ENCODE measurements around the gene PDE6H. TPM values are rescaled to one million over a fixed set of nuclear protein-coding genes. Genes with fewer than 3 reads are reported as not detected.

PDE6H gene
- polyA plus RNA-seq, 2 of the 4 experiments (the other 2 are of a cell fraction), result not detected

DNA sequence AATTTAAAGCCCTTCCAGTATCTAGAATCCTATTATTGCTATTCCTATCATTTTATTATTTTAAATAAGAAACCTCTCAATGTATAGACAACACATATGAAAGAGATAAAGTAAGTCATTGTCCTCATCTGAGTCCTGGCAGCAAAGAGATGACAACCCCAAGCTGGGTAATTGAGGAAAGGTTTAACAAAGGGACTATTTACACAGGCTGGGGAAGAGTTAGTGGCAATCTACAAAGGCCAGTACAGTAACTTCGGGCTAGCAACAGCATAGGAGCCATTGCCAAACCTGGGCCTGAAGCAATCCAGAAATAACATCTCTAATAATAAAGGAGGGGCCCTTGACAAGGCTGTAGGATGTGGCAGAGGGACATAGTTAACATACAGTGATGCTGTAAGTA is 11.2 kb downstream of the PDE6H start:
- Histone ChIP-seq H3K9me3 (0 out of 3 replicates have a peak, but pooled peaks cover 4% of the 10 kb centered on the region), H3K4me2 (no peak overlapping the region), H3K27ac (no peak overlapping the region), H3K4me3 (no peak overlapping the region), H3K4me1 (no peaks in the 10 kb centered on the region)
- WGBS (ENCODE audit: missing lambda C conversion rate), result 0% methylated on average over 1 of the region's 1 CpG
- ChIA-PET POLR2A (no interaction called here), CTCF (no interaction called here)
- TF ChIP-seq, protein P1, sequence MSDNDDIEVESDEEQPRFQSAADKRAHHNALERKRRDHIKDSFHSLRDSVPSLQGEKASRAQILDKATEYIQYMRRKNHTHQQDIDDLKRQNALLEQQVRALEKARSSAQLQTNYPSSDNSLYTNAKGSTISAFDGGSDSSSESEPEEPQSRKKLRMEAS (IDR thresholded peaks at IDR 0.05), result no peak
- TF ChIP-seq, protein P2, sequence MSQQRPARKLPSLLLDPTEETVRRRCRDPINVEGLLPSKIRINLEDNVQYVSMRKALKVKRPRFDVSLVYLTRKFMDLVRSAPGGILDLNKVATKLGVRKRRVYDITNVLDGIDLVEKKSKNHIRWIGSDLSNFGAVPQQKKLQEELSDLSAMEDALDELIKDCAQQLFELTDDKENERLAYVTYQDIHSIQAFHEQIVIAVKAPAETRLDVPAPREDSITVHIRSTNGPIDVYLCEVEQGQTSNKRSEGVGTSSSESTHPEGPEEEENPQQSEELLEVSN (IDR thresholded peaks at IDR 0.05; ENCODE audit: borderline replicate concordance, low read depth), result no peak
- TF ChIP-seq ATOH8 (CRISPR knock-in tag; IDR thresholded peaks at IDR 0.05; ENCODE audit: low read depth) (no peak), RNF2 (IDR thresholded peaks at IDR 0.05; ENCODE audit: borderline replicate concordance, low read depth) (no peak), POLR2AphosphoS2 (conservative IDR thresholded peaks at IDR 0.05; ENCODE audit: low read length) (no peak), NR3C1 (IDR thresholded peaks at IDR 0.05) (no peak), CBX8 (IDR thresholded peaks at IDR 0.05) (no peak)
- no peak for DNase-seq (ENCODE audit: low read depth in 1 of 2, low spot score in 1 of 2)
- ATAC-seq, result no peak
- FAIRE-seq, result no peak

DNA sequence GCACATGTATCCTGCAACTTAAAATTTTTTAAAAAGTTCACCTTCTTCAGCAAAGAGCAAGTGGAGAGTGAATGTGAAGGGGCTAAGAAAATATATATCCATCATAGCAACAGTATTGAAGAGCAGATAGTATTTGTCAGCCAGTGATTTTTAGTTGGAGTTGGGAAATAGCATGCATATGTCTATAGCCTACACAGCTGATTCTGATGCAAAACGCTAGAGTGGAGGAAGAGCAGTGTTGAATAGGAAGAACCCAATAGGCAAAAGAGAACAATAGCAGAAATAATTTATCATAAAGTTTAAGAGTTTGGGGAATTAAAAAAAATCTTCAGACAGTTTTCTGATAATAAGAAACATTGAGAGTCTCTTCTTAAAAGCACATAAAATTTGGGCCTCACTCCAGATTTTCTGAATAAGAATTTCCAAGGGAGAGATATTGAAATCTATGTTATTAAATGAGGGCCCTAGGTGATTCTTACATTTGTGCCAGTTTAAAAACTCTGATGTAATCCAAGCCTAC is 12.0 kb downstream of the PDE6H start:
- Histone ChIP-seq H3K4me1 (no peaks in the 10 kb centered on the region), H3K4me3 (no peak overlapping the region), H3K27ac (no peak overlapping the region), H3K4me2 (no peak overlapping the region), H3K9me3 (0 out of 3 replicates have a peak, but pooled peaks cover 4% of the 10 kb centered on the region)
- DNase-seq (ENCODE audit: low read depth in 1 of 2, low spot score in 1 of 2) (no peak), ATAC-seq (no peak), FAIRE-seq (no peak)
- no peak for TF ChIP-seq NPAS2 (CRISPR knock-in tag; IDR thresholded peaks at IDR 0.05; ENCODE audit: borderline replicate concordance)
- TF ChIP-seq TP53 (CRISPR knock-in tag; IDR thresholded peaks at IDR 0.05), result no peak
- TF ChIP-seq GATA3 (IDR thresholded peaks at IDR 0.05; ENCODE audit: borderline replicate concordance), result no peak
- TF ChIP-seq HES2 (IDR thresholded peaks at IDR 0.05), result no peak
- no peak for TF ChIP-seq ZFP36 (IDR thresholded peaks at IDR 0.05; ENCODE audit: borderline replicate concordance, partially characterized antibody)
- TF ChIP-seq, protein P3, sequence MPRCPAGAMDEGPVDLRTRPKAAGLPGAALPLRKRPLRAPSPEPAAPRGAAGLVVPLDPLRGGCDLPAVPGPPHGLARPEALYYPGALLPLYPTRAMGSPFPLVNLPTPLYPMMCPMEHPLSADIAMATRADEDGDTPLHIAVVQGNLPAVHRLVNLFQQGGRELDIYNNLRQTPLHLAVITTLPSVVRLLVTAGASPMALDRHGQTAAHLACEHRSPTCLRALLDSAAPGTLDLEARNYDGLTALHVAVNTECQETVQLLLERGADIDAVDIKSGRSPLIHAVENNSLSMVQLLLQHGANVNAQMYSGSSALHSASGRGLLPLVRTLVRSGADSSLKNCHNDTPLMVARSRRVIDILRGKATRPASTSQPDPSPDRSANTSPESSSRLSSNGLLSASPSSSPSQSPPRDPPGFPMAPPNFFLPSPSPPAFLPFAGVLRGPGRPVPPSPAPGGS (IDR thresholded peaks at IDR 0.05), result no peak
- no peak for TF ChIP-seq HEYL (CRISPR knock-in tag; IDR thresholded peaks at IDR 0.05)
- TF ChIP-seq JUN (IDR thresholded peaks at IDR 0.05), result no peak
- no peak for TF ChIP-seq ATOH8 (CRISPR knock-in tag; IDR thresholded peaks at IDR 0.05; ENCODE audit: low read depth)
- TF ChIP-seq CTCF (IDR thresholded peaks at IDR 0.05), result no peak
- no peak for TF ChIP-seq ELK1 (IDR thresholded peaks at IDR 0.05; ENCODE audit: low read depth, low read length)
- no peak for TF ChIP-seq ESRRA (IDR thresholded peaks at IDR 0.05; ENCODE audit: borderline replicate concordance, low read length)
- TF ChIP-seq CBX8 (IDR thresholded peaks at IDR 0.05), result no peak
- no peak for TF ChIP-seq ZC3H11A (IDR thresholded peaks at IDR 0.05)
- no peak for TF ChIP-seq MYC (IDR thresholded peaks at IDR 0.05; ENCODE audit: borderline replicate concordance, low read length)
- TF ChIP-seq, protein P4, sequence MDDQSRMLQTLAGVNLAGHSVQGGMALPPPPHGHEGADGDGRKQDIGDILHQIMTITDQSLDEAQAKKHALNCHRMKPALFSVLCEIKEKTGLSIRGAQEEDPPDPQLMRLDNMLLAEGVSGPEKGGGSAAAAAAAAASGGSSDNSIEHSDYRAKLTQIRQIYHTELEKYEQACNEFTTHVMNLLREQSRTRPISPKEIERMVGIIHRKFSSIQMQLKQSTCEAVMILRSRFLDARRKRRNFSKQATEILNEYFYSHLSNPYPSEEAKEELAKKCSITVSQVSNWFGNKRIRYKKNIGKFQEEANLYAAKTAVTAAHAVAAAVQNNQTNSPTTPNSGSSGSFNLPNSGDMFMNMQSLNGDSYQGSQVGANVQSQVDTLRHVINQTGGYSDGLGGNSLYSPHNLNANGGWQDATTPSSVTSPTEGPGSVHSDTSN (IDR thresholded peaks at IDR 0.05), result no peak
- no peak for TF ChIP-seq TFCP2L1 (CRISPR knock-in tag; IDR thresholded peaks at IDR 0.05)
- no peak for TF ChIP-seq EHMT2 (IDR thresholded peaks at IDR 0.05; ENCODE audit: low read depth)
- TF ChIP-seq FOSB (CRISPR knock-in tag; IDR thresholded peaks at IDR 0.05), result no peak
- ChIA-PET POLR2A (no interaction called here), CTCF (interaction anchor here (1.5 to 1.9 kb wide), 2 partner anchors 139 to 174 kb away, joined by 6 to 8 read pairs; no protein-coding TSS in a partner anchor)
- WGBS (ENCODE audit: missing lambda C conversion rate), result 84% methylated on average over 1 of the region's 1 CpG

Data from A549 (cell line).